NCI-H1092 treated with DMSO at 0.1 percent for 48 hours (cell line): Measurements from ENCODE around the gene JAM3.
"Not testable (repeated sequence)": the region's sequence is repeated elsewhere in the genome, so short reads cannot be mapped to it uniquely, and the experiment has no call there.

Source experiments
- DNase-seq: peaks from one replicate; lab custom pipeline; 2025; lab: John Stamatoyannopoulos, UW

The JAM3 gene

GRCh38 chr11:134181707-134182106 lies 112.8 kb downstream of the JAM3 start:
- DNase-seq, result no peak

DNA sequence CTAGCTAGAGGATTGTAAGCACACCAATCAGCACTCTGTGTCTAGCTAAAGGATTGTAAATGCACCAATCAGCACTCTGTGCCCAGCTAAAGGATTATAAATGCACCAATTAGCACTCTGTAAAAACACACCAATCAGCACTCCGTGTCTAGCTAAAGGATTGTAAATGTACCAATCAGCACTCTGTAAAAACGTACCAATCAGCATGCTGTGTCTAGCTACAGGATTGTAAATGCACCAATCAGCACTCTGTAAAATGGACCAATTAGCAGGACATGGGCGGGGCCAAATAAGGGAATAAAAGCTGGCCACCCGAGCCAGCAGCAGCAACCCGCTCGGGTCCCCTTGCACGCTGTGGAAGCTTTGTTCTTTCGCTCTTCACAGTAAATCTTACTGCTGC lies 119.2 kb downstream of the JAM3 start:
- not testable (repeated sequence) for DNase-seq

DNA sequence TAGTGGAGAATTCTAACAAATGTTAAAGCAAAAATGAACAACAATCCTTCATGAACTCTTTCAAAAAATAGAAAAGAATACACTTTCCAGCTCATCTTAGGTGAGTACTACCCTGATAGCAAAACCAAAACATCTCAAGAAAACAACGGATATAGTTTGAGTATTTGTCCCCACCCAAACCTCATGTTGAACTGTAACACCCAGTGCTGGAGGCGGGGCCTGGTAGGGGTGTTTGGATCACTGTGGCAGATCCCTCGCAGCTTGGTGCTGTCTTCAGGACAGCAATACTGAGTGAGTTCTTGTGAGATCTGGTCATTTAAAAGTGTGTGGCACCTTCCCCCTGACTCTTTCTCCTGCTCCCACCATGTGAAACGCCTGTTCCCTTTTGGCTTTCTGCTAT lies 127.9 kb downstream of the JAM3 start:
- DNase-seq, result no peak

- no peak for DNase-seq
These were observed 130.7 kb downstream of the JAM3 start for GRCh38 chr11:134199531-134199930.

DNA sequence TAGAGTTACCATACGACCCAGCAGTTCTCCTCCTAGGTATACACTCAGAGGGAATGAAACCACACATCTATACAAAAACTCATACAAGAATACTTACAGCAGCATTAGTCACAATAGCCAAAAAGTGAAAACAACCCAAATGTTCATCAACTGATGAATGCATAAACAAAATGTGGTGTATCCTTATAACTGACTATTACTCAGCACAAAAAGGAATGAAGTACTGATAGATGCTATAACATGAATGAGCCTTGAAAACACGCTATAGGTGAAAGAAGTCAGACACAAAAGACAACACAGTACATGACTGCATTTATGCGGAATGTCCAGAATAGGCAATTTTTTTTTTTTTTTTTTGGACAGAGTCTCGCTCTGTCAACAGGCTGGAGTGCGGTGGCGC lies 131.8 kb downstream of the JAM3 start:
- DNase-seq, result no peak
